ENCODE data around the gene LGI2.

GRCh38 chr4:24980740-24981139 lies 50.0 kb downstream of the LGI2 start:
- TF ChIP-seq CTCF (conservative IDR thresholded peaks at IDR 0.05; ENCODE audit: low read length): no peak
- no peak for TF ChIP-seq EZH2phosphoT487 (IDR thresholded peaks at IDR 0.05; ENCODE audit: borderline replicate concordance)
